WTC11 (cell line): ENCODE data around the gene GALNT7.

ENCODE experiments used
- ATF2 ChIP-seq: sonication (generic); formaldehyde crosslinking; IDR thresholded peaks from 2 replicates; pipeline ENCODE4 v1.8.1; 2022; ENCODE audit warnings: low read depth, missing genetic modification reagents, borderline replicate concordance
- CREB1 ChIP-seq: sonication (generic); formaldehyde crosslinking; IDR thresholded peaks from 2 replicates; pipeline ENCODE4 v1.8.0; 2023; ENCODE audit warnings: mild to moderate bottlenecking, missing genetic modification reagents
- ELF4 ChIP-seq: sonication (generic); formaldehyde crosslinking; IDR thresholded peaks from 2 replicates; pipeline ENCODE4 v1.8.1; 2022; ENCODE audit warnings: low read depth, mild to moderate bottlenecking, moderate library complexity, missing genetic modification reagents
- FOXJ3 ChIP-seq: sonication (generic); formaldehyde crosslinking; IDR thresholded peaks from 2 replicates; pipeline ENCODE4 v1.9.0; 2021; ENCODE audit warnings: missing genetic modification reagents, mild to moderate bottlenecking, borderline replicate concordance
- NFYB ChIP-seq: sonication (generic); formaldehyde crosslinking; conservative IDR thresholded peaks from 2 replicates; pipeline ENCODE4 v1.8.0; 2022; ENCODE audit warnings: low read depth, missing genetic modification reagents
- NR3C1 ChIP-seq: sonication (generic); formaldehyde crosslinking; conservative IDR thresholded peaks from 2 replicates; pipeline ENCODE4 v1.8.1; 2023; ENCODE audit warnings: low read depth, mild to moderate bottlenecking, missing genetic modification reagents
- ZNF416 ChIP-seq: fragments of 250-450 bp; sonication (Bioruptor Pico); IDR thresholded peaks from 2 replicates; pipeline ENCODE4 v1.9.0; 2021; ENCODE audit warnings: mild to moderate bottlenecking, inconsistent platforms
- TF ChIP-seq, protein P1 (sequence below): fragments of 200-600 bp; IDR thresholded peaks from 2 replicates; pipeline ENCODE4 v1.8.0; 2022; ENCODE audit warnings: antibody characterized with exemption

- TF ChIP-seq ATF2 (CRISPR knock-in tag) (no peak), NR3C1 (CRISPR knock-in tag) (no peak), FOXJ3 (CRISPR knock-in tag) (no peak), ZNF416 (CRISPR knock-in tag) (no peak), CREB1 (no peak), NFYB (CRISPR knock-in tag) (no peak), ELF4 (CRISPR knock-in tag) (no peak)
- TF ChIP-seq, protein P1, sequence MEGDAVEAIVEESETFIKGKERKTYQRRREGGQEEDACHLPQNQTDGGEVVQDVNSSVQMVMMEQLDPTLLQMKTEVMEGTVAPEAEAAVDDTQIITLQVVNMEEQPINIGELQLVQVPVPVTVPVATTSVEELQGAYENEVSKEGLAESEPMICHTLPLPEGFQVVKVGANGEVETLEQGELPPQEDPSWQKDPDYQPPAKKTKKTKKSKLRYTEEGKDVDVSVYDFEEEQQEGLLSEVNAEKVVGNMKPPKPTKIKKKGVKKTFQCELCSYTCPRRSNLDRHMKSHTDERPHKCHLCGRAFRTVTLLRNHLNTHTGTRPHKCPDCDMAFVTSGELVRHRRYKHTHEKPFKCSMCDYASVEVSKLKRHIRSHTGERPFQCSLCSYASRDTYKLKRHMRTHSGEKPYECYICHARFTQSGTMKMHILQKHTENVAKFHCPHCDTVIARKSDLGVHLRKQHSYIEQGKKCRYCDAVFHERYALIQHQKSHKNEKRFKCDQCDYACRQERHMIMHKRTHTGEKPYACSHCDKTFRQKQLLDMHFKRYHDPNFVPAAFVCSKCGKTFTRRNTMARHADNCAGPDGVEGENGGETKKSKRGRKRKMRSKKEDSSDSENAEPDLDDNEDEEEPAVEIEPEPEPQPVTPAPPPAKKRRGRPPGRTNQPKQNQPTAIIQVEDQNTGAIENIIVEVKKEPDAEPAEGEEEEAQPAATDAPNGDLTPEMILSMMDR, result no peak
Observed at GRCh38 chr4:173248690-173249089, 80.1 kb downstream of the GALNT7 start.
